Cerebellar nuclear complex (tissue), 1 donor: ENCODE measurements around the gene LRRC53.

Source experiments
- DNase-seq, 2 experiments: peaks; one replicate each; lab custom pipeline; 2025; lab: John Stamatoyannopoulos, UW

Gene LRRC53

GRCh38 chr1:74430342-74430934 lies 82.0 kb downstream of the LRRC53 start:
- DNase-seq, result no peak

- no peak for DNase-seq
Measured at GRCh38 chr1:74429580-74429979, 82.8 kb downstream of the LRRC53 start.

- DNase-seq, result no peak
Measured at GRCh38 chr1:74427681-74428080, 84.7 kb downstream of the LRRC53 start.

- no peak for DNase-seq
Measured at GRCh38 chr1:74426208-74426937, 86.0 kb downstream of the LRRC53 start.

GRCh38 chr1:74425676-74426075 lies 86.7 kb downstream of the LRRC53 start:
- no peak for DNase-seq

GRCh38 chr1:74423471-74423870 lies 88.9 kb downstream of the LRRC53 start:
- DNase-seq, result no peak

GRCh38 chr1:74422421-74423292 lies 89.8 kb downstream of the LRRC53 start:
- no peak for DNase-seq

GRCh38 chr1:74420467-74420866 lies 91.9 kb downstream of the LRRC53 start:
- no peak for DNase-seq
